GM19468 (cell line): ENCODE measurements around the gene NXPH3.

ENCODE experiments used
- ATAC-seq: cut with Tn5 transposase; IDR thresholded peaks from one replicate; pipeline ENCODE4 v1.9.1; 2021; ENCODE audit warnings: mild to moderate bottlenecking, moderate library complexity, moderate number of reproducible peaks; ENCODE audit not compliant: unreplicated experiment; ENCODE audit errors: extremely low read depth

Gene NXPH3

DNA sequence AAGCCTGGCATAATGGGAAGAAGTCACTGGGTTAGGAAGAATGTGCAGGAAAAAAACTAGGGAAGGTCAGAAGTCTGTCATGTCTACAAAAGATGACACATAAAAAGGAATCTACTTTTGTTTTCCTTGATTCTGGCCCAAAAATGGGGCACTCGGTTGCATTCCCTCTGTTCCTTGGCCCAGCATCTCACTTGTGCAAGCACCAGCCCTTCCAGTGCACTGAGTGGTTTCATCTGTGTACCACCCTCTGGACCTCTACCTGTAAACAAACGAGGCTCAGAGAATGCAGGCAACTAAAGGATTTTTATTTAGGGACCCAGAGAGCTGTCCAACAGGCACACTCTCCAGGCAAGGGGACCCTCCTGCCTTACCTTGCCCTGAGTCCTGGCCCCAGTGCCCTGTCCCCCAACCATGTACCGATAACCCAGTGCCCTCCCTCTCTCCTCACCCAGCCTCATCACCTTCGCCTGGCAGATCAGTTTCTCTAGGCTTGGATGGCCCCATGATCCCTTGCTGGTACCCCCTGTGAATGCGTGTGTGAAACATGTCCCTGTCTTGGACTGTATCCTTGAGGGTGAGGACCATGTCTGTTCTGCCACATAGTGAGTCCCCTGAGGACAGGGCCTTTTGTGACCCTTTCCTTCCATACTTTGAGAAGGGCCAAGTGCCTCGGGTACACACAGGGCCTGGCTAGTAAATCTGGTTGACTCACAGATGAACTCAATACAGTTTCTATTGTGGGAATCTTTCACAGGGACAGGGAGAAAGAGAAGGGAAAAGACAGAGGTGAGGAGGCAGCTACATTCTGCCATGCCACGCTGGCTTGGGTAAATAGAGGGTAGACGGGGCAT, 13.3 kb downstream of the NXPH3 start:
- no peak for ATAC-seq

DNA sequence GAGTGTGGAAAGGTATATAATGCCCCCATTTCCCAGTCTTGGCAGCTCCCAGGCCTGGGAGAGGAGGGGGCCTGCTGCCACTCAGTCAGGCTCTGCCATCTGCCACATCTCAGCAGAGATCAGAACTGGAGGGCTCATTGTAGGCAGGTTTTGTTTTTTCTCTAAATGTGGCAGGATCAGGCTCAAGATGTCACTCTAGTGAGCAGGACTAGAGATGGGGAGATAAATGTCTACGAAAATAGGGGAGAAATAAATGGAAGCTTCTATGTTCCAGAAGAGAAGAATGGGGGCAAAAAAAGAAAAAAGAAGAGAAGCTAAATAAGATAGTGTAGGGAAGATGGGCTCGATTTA, 13.9 kb downstream of the NXPH3 start:
- ATAC-seq, result no peak

DNA sequence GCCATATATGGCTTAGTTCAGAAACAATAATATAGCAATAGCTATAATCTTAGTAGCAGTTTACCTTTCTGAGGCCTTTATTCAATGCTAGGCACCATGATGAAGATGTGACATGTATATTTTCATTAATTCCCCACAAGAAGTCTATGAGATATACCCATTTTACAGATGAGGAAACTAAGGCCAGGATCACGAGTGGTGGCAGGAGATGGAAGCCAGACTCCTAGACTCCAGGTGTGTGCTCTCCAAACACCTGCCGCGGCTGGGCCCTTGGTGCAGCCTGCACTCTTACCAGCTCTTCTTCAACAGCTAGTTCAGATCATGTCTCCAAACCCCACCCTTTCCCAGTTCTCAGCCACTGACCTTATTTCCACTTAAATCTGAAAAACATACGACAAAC, 15.2 kb downstream of the NXPH3 start:
- ATAC-seq, result no peak

DNA sequence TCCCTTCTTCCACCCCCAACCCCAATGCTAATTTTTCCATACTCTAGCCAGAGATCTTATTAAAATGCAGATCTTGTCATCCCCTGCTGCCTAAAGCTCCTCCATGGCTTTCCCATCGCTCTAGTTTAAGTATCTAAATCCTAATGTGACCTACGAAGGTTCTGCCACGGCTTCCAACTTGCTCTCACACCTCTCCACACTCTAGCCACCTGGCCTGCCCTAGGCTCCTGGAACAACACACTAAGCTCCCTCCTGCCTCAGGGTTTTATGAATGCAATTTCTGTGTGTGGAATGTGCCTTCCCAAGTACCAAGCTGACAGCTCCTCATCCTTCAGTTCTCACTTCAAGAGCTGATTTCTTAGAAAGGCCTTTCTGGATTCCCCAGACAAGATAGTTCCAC, 16.6 kb downstream of the NXPH3 start:
- no peak for ATAC-seq

DNA sequence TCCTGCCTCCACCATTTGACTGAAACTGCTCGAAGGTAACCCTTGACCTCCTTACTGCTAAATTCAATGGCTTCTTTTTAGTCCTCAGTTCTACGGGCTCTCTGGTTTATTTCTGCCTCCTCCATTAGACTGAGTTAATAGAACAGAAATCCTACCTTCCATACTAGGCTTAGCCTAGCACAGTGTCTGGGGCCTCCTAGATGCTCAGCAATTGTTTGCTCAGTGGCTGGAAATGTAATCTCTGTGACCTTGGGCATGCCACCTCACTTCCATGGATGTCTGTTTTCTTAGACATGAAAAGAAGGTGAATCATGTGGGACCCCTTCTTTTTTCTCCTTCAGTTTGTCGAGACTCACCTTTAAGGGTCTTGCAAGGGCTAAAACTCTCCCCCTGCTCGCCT, 19.7 kb downstream of the NXPH3 start:
- no peak for ATAC-seq

DNA sequence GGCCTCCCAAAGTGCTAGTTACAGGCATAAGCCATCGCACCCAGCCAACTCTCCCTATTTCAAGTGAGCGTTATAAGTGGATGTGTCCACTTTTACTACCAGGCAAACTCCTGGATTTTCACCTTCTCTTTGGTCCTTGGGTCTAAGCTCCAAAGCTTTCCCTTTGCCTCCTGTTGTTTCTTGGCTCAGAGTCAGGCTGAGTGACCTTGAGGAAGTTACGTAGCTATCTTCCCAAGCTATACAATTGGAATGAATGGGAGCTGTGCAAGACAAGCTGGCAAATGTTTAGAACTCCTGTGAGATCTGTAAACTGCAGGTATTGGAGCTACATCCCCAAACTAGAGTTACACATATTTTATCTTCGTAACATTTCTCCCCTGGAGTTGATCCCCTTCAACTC, 20.3 kb downstream of the NXPH3 start:
- ATAC-seq, result no peak

DNA sequence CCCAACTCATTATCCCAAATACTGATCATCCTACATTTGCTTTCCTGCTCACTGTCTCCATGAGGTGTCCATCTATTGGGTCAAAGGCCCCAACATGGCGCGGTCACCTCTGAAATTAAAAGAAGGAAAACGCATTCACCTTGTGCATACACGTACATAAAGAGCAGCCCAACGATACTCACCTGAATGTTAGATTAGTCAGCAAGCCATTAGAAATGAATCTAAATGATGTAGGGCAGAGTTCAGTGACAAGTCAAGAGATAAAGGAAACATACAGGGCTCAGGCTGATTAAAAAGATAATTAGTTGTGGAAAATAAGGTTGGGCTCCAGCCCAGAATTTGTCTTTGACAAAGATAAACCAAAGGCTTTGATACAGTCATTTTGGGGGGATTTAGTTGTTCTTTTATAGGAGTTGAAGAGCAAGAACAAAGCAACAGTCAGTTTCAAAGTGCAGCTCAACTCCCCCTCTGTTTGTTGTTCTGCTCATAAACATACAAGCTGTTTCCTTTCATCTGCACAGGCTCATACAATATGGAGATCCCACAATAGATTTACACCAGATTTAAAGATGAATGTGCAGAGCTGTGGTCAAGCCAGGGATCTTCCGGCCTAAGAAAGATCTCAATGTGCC, 21.1 kb downstream of the NXPH3 start:
- no peak for ATAC-seq

DNA sequence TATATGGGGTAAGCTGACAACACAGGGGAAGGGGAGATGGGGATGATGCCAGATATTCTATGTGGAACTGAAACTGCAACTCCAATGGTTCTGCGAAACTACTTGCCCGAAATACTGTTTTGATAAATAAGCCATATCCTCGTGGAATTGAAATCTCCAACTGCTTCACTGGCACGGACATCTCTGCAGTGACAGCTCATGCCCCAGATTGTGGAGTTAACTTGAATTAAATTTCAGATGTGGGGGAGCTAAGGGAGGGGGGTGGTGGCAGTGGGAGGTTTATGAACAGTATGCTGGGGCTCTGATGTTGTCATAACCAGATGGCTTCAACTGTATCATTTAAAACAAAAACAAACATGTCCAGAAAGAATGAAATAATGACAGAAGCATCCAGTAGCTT, 21.8 kb downstream of the NXPH3 start:
- ATAC-seq, result no peak

DNA sequence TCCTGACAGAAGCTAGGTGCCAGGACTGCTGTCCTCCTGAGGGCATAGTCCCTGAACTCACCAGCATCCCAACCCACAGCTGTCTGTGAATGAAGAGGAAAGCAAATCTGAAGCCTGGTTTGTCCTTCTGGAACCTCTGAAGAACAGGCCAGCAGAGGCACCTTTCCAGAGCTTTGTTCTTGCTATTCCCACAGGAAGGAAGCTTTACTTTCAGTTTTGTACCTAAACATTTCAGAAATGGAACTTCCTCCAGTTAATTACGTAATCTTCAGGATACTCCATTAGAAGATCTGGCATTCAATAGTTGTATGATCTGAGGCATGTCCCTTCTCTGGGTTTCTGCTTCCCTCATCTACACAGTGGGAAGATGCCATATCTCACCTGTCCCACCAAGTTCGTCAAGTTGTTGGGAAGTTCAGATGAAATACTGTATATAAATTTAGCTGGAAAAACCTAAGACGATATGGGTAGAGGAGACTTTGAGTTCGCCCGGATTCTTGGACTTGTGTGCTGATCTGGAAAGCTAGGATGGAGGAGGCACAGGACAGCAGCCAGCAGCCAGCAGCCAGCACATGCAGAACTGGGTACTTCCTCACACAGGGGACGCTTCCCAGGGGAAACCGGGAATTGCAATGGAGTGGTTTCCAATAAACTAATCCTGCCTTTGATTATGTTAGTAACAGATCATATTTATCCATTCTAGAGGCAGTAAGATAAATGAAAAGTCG, 22.4 kb downstream of the NXPH3 start:
- ATAC-seq, result no peak

DNA sequence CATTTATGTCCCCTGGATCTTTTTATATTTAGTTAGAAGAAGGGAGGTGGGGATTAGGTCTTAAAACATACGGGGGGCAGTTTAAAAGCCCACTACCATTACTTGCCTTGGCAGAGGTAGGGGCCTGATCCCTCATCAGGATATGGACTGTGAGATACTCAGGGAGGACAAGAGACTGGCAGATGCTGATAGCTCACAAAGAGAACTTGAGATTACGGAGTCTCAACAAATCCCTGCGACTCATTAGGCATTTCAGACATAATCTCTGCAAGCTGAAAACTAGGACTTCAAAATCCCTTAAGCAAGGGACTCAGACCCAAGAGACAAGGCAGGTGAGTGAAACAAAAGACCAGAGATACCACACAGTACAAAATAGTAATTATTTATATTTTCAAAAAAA, 23.2 kb downstream of the NXPH3 start:
- ATAC-seq, result no peak

DNA sequence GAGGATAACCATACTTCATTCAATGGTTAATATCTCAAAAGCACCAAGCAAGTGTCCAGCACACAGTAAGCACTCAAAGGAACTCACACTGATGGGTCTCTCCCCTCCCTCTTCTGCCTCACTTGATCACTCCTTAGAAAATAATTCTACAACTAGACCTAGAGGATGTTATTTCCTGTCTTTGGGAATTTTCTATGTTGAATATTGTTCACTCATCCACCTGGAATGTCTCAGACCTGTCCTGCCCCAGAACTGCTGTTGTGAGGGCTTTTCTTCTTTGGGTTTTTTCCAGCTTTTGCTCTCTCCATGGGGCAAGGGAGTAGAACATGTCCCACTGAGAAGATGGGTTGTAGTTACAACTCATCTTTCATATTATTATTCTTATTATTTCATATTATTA, 25.3 kb downstream of the NXPH3 start:
- no peak for ATAC-seq

DNA sequence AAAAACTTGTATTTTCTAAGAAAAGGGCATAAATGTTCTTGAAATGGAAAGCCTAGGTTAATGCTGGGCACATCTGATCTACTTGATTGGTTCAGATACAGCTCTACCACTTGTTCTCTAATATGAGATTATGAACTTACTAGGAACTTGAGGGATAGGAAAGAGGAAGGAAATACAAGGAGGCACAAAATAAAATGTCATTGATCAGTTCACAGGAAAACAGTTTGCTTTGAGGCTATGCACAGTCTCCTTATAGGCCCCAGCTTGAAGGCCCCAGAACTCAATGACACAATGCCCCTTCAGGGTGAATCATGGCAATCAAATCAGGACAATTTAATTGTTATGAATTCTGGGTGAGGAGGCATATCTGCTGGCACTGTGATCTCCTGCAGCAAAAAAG, 27.1 kb downstream of the NXPH3 start:
- ATAC-seq, result no peak

DNA sequence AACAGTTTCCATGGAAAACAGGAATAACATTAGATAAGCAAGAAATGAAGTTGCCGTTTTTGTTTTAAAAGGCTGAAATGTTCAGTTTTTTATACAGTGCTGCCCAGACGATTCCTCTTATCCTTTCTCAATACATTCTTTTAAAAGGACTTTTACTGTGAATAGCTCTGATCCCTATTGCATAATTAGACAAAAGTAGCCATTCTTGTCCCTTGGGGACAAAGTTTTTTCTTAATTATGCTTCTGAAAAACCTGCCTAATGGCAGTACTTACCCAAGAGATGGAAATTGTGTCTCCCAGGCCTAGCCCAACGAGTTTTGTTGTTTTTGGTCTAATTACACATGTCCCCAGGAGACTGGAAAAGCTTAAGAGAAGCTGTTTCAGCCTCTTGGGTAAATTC, 27.6 kb downstream of the NXPH3 start:
- ATAC-seq, result no peak

DNA sequence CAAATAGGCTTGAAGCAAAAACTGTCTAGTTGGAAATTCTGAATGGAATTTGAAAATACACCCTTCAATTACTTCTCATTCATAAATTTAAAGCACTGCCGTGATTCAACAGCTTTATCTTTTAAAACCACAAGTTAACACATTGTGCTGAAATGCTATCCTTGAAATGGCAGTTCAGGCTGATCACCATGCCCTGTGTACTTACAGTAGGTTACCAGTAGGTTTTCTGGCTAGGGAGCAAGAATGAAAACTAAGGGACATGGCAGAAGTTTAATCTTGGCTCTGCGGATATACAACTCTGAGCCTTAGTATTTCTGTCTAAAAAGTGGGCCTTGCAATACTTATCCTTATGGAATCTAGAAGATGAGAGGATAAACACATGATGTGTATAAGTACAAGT, 28.0 kb downstream of the NXPH3 start:
- no peak for ATAC-seq

DNA sequence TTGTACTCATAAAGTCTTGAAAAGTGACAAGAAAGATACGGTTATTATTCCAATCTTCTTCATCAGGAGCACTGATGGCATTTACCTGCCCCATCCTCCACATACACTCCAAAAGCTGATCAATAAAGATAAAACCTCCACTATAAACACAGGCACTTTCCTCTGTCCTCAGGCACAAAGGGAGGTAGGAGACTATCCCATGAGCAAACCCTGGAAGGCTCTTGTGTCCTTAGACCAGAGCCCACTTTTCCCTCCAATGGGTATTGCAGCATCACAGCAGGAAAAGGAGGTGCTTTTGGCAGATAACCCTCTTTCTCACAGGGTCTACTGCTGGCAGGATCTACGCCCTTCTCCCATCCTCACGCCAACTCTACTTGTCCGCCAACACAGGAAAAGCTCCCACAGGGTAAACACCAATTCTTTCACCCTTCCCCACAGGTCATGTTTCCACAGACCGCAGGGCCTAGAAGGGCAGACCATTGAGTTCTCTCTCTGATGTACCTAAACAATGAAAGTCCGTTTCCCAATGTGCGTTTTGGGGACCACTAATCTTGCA, 28.7 kb downstream of the NXPH3 start:
- ATAC-seq, result no peak

DNA sequence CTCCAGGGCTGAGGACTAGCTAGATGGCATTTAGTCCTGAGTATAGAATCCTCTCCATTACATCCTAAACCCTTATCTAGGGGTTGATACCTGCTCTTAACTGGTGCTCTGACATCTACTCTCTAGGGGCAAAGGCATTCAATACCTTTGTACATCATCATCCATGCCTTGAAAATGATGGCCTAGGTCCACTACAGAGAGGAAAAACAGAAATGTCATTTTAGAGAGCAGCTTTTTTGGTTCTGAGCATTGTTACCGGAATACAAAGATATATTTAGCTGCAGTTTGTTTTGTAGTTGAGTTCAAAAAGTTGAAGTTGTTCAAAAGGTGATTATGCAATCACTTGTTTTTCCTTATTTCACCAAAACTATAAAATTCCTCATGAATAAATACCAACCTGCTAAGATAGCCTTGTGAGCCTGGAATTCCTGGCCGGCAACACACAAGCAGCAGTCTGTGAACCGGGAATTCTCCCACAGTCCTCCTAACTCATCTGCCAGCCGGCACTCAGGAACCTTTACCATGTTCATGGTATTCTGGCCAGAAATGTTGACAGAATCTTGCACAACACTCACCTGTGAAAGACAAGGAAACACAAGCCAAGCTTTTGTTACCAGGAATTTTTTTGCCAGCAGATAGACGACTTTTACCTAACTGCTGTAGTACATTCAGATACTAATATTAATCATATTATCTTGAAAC, 35.4 kb downstream of the NXPH3 start:
- ATAC-seq, result no peak

DNA sequence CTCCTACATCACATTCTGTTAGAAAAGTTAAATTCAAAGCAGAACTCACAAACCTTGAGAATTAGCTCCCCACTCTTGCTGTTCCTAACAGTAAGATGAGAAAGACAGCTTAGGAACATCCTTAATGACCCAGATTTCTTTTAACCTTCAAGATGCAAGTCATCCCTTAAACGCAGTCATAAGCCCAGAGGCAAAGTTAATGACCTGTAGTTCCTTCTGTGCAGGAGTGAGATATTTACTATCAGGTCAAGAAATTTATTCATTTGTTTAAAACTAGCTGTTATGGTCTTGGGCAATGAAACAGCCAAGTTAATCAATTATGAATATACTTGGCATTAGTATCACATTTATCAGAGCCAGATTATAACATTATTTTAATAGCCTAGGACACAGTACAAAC, 37.1 kb downstream of the NXPH3 start:
- ATAC-seq, result no peak

DNA sequence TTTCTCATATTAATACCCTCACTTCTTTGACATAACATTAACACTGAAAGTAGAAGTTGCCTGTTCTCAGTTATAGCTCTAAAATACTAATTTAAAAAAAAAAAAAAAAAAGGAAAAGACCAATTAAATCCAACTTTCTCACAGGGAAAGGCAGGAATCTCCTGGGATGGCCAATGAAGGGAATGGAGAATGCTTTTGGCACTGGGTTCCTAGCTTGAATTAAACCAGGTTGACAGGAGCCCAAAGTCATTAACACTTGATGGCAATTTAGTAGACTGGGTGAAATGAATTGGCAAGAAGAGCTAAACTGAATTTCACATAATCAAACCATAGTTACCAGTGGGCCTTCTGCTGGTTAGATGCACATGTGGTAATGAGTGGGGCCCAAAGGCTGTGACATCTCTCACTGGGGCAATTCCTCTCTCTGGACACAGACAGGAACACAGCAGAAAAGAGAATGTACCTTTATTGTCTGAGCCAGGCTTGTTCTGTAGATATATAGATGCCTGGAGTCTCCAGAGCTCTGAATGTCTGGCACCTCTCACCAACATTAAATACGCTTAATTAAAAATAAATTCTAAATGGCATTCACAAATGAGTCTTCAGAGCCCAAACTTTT, 37.6 kb downstream of the NXPH3 start:
- no peak for ATAC-seq

DNA sequence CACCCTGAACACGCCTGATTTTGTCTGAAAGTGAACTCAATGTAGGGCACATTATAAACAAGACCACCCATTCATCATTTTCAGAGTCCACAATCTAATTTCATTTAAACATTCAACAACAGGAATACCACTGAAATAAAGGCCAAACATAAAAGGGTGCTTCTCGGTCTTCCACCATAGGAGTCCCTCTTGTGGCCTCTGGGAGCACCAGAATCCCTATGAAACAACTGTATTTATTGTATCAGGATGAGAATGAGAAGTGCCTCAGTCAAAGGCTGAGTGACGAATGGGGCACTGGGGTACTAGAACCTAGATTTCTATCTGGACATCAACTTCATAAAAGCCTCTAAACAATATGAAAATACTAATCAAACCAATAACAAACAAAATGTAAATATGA, 40.4 kb downstream of the NXPH3 start:
- no peak for ATAC-seq

DNA sequence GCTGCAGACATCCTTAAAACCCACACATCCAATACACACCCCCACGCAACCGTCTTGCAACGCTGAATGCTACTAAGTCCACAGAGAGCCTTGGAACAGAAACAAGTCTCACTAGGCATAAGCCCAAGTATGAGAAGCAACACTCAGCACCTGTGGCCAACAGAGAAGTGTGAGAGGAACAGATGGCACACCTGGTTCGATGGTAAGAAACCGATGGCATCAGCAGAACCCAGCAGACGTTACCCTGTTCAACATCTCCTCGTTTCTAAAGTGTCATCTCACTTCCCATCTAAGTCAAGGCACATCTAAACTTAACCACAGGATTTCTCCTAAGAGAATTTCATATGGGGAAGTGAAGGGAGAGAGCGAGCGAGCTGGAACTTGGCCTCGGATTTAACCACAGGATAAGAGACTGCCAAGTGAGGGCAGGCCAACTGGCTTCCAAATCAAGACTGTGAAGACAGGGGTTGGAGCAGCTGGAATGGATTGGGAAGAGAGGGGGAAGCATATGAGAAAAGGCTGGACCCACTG, 41.0 kb downstream of the NXPH3 start:
- ATAC-seq, result no peak
